Left lung (tissue), 10 donors: ENCODE measurements around the gene CNOT10. TPM values are rescaled to one million over a fixed set of nuclear protein-coding genes. Genes with fewer than 3 reads are reported as not detected.

ENCODE experiments used
- ATAC-seq: fragments of 200-7000 bp; cut with Tn5 transposase; one replicate; pipeline ENCODE4 v1.9.1; 2020; ENCODE audit warnings: moderate library complexity
- DNase-seq, 4 donors: peaks; one replicate each; pipeline ENCODE4 v3.0.0-alpha.2; 2013 to 2020
- H3K27ac ChIP-seq, 2 donors: fragments of 200-600 bp; sonication (generic) in 1 of 2; one replicate each; pipeline versions ENCODE4 v1.5.0 to v1.8.0; 2020 to 2021
- H3K27me3 ChIP-seq, 2 donors: fragments of 200-600 bp; sonication (generic) in 1 of 2; one replicate each; pipeline versions ENCODE4 v1.5.0 to v1.8.0; 2020 to 2021
- H3K36me3 ChIP-seq, 2 donors: fragments of 200-600 bp; sonication (generic) in 1 of 2; one replicate each; pipeline versions ENCODE4 v1.5.0 to v1.8.0; 2020 to 2021
- H3K4me1 ChIP-seq, 2 donors: fragments of 200-600 bp; one replicate each; pipeline ENCODE4 v1.8.0; 2021
- H3K4me3 ChIP-seq, 2 donors: fragments of 200-600 bp; sonication (generic) in 1 of 2; one replicate each; pipeline versions ENCODE4 v1.5.0 to v1.8.0; 2020 to 2021; ENCODE audit warnings: mild to moderate bottlenecking in 1 of 2
- H3K9me3 ChIP-seq, 2 donors: fragments of 200-600 bp; sonication (generic) in 1 of 2; one replicate each; pipeline versions ENCODE4 v1.5.0 to v1.8.0; 2020 to 2021
- intact Hi-C, 2 donors: fragments of 100-400 bp; cut with DNase I; formaldehyde crosslinking; loops; one replicate each; pipeline versions ENCODE4 v1.11.2 to v1.14.2; 2022
- polyA plus RNA-seq, 6 donors: library from polyadenylated mRNA; unstranded; fragments of 120-200 nt; gene quantifications; one replicate each; pipeline ENCODE4 v1.2.1, GENCODE V29; 2013; ENCODE audit not compliant: insufficient read length in 6 of 6
- total RNA-seq, 2 donors: library from RNA; stranded (reverse); fragmentation: NEBNext Ultra II Directional; extraction: Animal tissue kit (Norgen Biotek cat#: 25700); gene quantifications; one replicate each; pipeline ENCODE4 v1.2.1, GENCODE V29; 2021
- TF ChIP-seq, protein P1 (sequence below), 2 donors: fragments of 200-600 bp; sonication (generic) in 1 of 2; IDR thresholded peaks; one replicate each; pipeline versions ENCODE4 v1.5.0 to v1.8.0; 2021; ENCODE audit warnings: antibody characterized with exemption in 2 of 2
- donor health status: DM: no; HTN: yes; CAD: no.
- donor health status: DM: no; HTN: no; CAD: no.

The CNOT10 gene
- total and polyA plus RNA-seq, 8 donors, result 27.8 to 61.8 (median 50.4) TPM

DNA sequence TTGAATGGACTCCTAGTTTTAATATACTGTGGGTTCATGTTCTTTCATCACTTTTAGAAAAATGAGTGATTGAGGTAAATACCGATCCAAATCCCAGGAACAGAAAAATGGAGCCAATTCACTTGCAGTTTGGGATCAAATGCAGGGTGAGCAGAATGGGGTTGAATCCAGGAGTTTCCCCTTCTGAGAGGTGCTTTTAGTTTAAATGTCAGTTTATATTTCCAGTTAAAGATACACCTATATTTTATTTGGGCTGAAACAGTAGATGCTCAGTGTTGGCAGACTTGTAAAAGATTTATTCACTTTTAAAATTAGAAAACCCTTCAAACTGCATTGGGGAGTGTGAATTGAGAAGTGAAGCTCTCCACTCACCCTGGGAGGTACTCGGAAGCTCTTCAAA is 135.4 kb downstream of the CNOT10 start:
- H3K27me3 ChIP-seq, result peaks cover 41 to 89% of the 10 kb centered on the region in 2 donors
- peaks cover 5 to 36% of the 10 kb centered on the region in 2 donors for H3K4me1 ChIP-seq
- H3K4me3 ChIP-seq, result peak overlapping the region in 1 of 2 donors; percentile 63
- H3K36me3 ChIP-seq, result no peaks in the 10 kb centered on the region
- TF ChIP-seq, protein P1, sequence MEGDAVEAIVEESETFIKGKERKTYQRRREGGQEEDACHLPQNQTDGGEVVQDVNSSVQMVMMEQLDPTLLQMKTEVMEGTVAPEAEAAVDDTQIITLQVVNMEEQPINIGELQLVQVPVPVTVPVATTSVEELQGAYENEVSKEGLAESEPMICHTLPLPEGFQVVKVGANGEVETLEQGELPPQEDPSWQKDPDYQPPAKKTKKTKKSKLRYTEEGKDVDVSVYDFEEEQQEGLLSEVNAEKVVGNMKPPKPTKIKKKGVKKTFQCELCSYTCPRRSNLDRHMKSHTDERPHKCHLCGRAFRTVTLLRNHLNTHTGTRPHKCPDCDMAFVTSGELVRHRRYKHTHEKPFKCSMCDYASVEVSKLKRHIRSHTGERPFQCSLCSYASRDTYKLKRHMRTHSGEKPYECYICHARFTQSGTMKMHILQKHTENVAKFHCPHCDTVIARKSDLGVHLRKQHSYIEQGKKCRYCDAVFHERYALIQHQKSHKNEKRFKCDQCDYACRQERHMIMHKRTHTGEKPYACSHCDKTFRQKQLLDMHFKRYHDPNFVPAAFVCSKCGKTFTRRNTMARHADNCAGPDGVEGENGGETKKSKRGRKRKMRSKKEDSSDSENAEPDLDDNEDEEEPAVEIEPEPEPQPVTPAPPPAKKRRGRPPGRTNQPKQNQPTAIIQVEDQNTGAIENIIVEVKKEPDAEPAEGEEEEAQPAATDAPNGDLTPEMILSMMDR (IDR thresholded peaks at IDR 0.05), result no peak
- H3K27ac ChIP-seq, result peak overlapping the region in 1 of 2 donors; percentile 34
- DNase-seq (no peak), ATAC-seq (no peak)
- H3K9me3 ChIP-seq, result no peaks in the 10 kb centered on the region
- intact Hi-C loops, result no loop called here

DNA sequence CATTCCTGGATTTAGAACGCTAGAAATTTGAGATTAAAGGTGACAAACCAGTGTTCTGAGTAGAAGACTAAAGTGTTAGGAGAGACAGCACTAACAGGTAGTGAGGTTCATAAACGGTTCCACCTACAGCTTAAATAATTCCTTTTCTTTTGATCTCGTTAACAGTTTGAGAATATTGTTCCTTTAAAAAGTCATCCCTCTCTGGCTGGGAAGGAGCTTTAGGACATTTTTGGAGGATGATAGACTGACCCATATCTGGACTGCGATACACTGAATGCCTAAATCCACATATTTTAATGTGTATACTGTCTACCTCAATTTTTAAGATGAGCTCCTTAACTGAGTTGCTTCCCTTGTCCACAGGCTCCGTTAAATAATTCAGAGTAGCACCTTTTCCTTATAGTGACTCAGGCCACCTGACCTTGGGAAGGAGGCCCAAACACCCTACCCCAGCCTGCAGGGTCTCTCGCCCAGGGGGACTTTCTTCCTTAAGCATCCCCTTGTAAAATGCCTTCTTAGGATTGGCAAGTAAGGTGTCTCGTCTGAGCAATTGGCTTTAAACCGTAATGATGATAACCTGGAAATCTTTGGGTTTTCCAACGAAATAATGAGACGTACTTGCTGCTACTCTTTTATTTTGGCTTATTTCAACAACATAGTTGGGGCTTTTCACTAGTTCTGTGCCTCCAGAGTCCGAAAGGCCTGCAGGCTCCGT is 136.1 kb downstream of the CNOT10 start:
- Histone ChIP-seq H3K9me3 (no peaks in the 10 kb centered on the region), H3K27me3 (peaks cover 37 to 82% of the 10 kb centered on the region in 2 donors), H3K27ac (peak overlapping the region; percentile 55 to 63), H3K4me1 (peaks cover 5 to 29% of the 10 kb centered on the region in 2 donors), H3K36me3 (no peaks in the 10 kb centered on the region), H3K4me3 (peak overlapping the region in 1 of 2 donors; percentile 9)
- no peak for ATAC-seq
- intact Hi-C loops, result no loop called here
- DNase-seq, result no peak
- TF ChIP-seq, protein P1 (IDR thresholded peaks at IDR 0.05), result no peak

DNA sequence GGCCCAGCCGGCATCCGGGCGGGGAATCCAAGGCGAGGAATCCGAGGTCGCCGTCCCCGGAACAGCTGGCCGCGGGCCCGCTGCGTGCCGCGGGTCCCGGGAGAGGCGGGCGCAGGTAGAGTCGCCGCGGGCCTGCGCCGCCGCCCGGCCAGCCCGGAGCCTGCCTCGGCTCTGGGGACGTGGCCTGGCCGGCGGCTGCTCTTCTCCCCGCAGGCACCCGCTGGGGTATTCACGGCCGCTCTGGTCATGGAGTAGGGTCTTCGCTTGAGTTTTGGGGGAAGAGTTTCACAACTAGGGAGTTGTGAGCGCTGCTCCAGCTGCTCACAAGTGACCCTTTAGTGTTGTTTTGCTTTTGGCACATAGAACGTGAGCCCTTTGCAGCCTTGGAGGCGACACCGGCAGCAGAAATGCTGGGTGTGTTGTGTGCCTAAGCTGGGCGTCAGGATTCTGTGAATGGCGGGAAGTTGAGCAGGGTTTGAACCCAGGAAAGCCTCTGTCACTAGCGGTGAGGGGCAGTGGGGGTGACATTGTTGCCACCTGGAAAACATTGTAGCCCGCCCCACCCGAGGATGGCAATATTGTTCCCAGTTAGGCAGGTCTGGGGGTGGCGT is 136.8 kb downstream of the CNOT10 start:
- TF ChIP-seq, protein P1 (IDR thresholded peaks at IDR 0.05), result no peak
- H3K9me3 ChIP-seq, result no peaks in the 10 kb centered on the region
- DNase-seq (peak in 1 of 4 donors; percentile 82), ATAC-seq (peak; percentile 37)
- H3K36me3 ChIP-seq, result no peaks in the 10 kb centered on the region
- peaks cover 5 to 22% of the 10 kb centered on the region in 2 donors for H3K4me1 ChIP-seq
- peaks cover 37 to 76% of the 10 kb centered on the region in 2 donors for H3K27me3 ChIP-seq
- H3K4me3 ChIP-seq, result peak overlapping the region in 1 of 2 donors; percentile 9
- peak overlapping the region; percentile 55 to 63 for H3K27ac ChIP-seq
- intact Hi-C loops, result no loop called here

DNA sequence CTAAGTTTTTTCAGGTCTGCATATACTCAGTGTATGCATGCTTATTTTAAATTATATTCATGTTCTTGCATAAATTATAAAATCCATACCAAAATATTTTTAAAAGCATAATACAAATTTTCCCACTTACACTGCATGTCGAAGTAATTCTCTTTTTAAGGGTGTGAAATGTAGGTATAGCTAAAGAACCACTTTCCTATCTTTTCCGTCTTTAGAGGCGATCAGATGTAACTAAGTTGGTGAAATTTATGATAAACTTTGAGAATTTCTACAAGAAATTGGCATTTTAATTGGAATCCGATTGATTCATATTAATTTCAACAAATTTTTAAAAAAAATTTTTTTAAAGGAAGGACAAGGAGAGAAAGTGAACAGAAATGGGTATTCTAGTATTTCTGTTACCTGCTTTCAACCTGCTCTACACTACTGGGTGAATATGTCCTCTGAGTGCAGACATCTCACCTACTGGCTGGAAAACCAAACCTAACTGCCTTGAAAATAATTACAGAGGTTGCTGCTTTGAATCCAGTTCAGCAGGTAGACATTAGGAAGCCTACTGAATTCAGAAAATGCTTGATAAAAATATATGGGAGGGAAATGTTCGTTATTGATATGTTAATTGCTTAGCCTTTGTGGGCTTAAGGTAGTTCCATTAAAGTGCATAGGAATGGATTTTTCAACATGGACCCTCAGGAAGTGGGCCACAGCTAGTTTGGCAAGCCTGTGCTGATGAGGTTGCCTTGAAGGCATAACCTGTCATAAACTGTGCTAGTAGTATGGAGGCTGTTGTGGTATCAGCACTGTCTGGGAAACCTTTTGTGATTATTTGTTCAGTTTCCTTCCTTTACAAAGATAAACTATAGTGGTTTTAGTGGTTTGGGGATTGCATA is 137.9 kb downstream of the CNOT10 start:
- peaks cover 30 to 65% of the 10 kb centered on the region in 2 donors for H3K27me3 ChIP-seq
- no peaks in the 10 kb centered on the region for H3K36me3 ChIP-seq
- no peak overlapping the region for H3K27ac ChIP-seq
- intact Hi-C loops, result no loop called here
- H3K9me3 ChIP-seq, result no peaks in the 10 kb centered on the region
- ATAC-seq, result no peak
- no peak overlapping the region for H3K4me3 ChIP-seq
- TF ChIP-seq, protein P1 (IDR thresholded peaks at IDR 0.05), result no peak
- no peak for DNase-seq
- peaks cover 0 to 12% of the 10 kb centered on the region in 2 donors for H3K4me1 ChIP-seq

Other genes with a start within 250 kb of the CNOT10 start
- gene CMTM6, start 182.3 kb upstream of the CNOT10 start, total RNA-seq, result 10 to 100 TPM; 67.9 to 83.8 TPM
- gene CMTM6, start 182.3 kb upstream of the CNOT10 start, polyA plus RNA-seq, result 10 to 100 TPM; 69.2 to 91.2 (median 75.0) TPM
- 10 to 100 TPM; 32.6 to 38.1 TPM for gene DYNC1LI1, start 114.3 kb upstream of the CNOT10 start, total RNA-seq
- 10 to 100 TPM; 37.2 to 44.2 (median 41.3) TPM for gene DYNC1LI1, start 114.3 kb upstream of the CNOT10 start, polyA plus RNA-seq
- gene TRIM71, start 132.8 kb downstream of the CNOT10 start, total RNA-seq, result 1 to 10 TPM; 2.2 to 2.4 TPM
- 1 to 10 TPM; 5.2 to 8.3 (median 6.9) TPM for gene TRIM71, start 132.8 kb downstream of the CNOT10 start, polyA plus RNA-seq